ENCODE data around the gene NIPAL1. TPM values are rescaled to one million over a fixed set of nuclear protein-coding genes. Genes with fewer than 3 reads are reported as not detected.
"Not testable (repeated sequence)": the region's sequence is repeated elsewhere in the genome, so short reads cannot be mapped to it uniquely, and the experiment has no call there.

NIPAL1 gene
- total RNA-seq, 2 donors from 2014 or later: 0.68 to 2.4 TPM

GRCh38 chr4:48008021-48008596, 8.5 kb upstream of the NIPAL1 start:
- H3K4me1 ChIP-seq (ENCODE audit: control insufficient read depth in 1 of 2, low read depth in 2 of 2): no peaks in the 10 kb centered on the region
- H3K27me3 ChIP-seq (replicated peaks; ENCODE audit: insufficient read depth): no peaks in the 10 kb centered on the region
- no peak for ATAC-seq (ENCODE audit: insufficient number of reproducible peaks, low FRiP score, low read depth)
- H3K27ac ChIP-seq: no peak overlapping the region
- H3K36me3 ChIP-seq: no peaks in the 10 kb centered on the region
- no peaks in the 10 kb centered on the region for H3K9me3 ChIP-seq
- TF ChIP-seq, protein P1, sequence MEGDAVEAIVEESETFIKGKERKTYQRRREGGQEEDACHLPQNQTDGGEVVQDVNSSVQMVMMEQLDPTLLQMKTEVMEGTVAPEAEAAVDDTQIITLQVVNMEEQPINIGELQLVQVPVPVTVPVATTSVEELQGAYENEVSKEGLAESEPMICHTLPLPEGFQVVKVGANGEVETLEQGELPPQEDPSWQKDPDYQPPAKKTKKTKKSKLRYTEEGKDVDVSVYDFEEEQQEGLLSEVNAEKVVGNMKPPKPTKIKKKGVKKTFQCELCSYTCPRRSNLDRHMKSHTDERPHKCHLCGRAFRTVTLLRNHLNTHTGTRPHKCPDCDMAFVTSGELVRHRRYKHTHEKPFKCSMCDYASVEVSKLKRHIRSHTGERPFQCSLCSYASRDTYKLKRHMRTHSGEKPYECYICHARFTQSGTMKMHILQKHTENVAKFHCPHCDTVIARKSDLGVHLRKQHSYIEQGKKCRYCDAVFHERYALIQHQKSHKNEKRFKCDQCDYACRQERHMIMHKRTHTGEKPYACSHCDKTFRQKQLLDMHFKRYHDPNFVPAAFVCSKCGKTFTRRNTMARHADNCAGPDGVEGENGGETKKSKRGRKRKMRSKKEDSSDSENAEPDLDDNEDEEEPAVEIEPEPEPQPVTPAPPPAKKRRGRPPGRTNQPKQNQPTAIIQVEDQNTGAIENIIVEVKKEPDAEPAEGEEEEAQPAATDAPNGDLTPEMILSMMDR (IDR thresholded peaks at IDR 0.05): no peak
- no peak for DNase-seq (ENCODE audit: low spot score)
- H3K4me3 ChIP-seq: no peak overlapping the region

GRCh38 chr4:48010906-48011305, 5.7 kb upstream of the NIPAL1 start:
- H3K27me3 ChIP-seq (replicated peaks; ENCODE audit: insufficient read depth); H3K4me3 ChIP-seq; H3K27ac ChIP-seq; H3K36me3 ChIP-seq; ATAC-seq (ENCODE audit: insufficient number of reproducible peaks, low FRiP score, low read depth); H3K9me3 ChIP-seq; H3K4me1 ChIP-seq (ENCODE audit: control insufficient read depth in 1 of 2, low read depth in 2 of 2); DNase-seq (ENCODE audit: low spot score): not testable (repeated sequence)

GRCh38 chr4:48011722-48012121, 4.8 kb upstream of the NIPAL1 start:
- H3K4me1 ChIP-seq (ENCODE audit: control insufficient read depth in 1 of 2, low read depth in 2 of 2): no peaks in the 10 kb centered on the region
- DNase-seq (ENCODE audit: low spot score): no peak
- no peak for ATAC-seq (ENCODE audit: insufficient number of reproducible peaks, low FRiP score, low read depth)
- H3K9me3 ChIP-seq: no peaks in the 10 kb centered on the region
- H3K27ac ChIP-seq: no peak overlapping the region
- TF ChIP-seq, protein P1 (IDR thresholded peaks at IDR 0.05): no peak
- H3K36me3 ChIP-seq: no peaks in the 10 kb centered on the region
- no peaks in the 10 kb centered on the region for H3K27me3 ChIP-seq (replicated peaks; ENCODE audit: insufficient read depth)
- H3K4me3 ChIP-seq: no peak overlapping the region

- H3K27ac ChIP-seq: no peak overlapping the region
- no peaks in the 10 kb centered on the region for H3K9me3 ChIP-seq
- ATAC-seq (ENCODE audit: insufficient number of reproducible peaks, low FRiP score, low read depth) (no peak), DNase-seq (ENCODE audit: low spot score) (no peak)
- peaks cover 4% of the 10 kb centered on the region in 2 donors for H3K4me1 ChIP-seq (ENCODE audit: control insufficient read depth in 1 of 2, low read depth in 2 of 2)
- TF ChIP-seq, protein P1 (IDR thresholded peaks at IDR 0.05): no peak
- H3K27me3 ChIP-seq (replicated peaks; ENCODE audit: insufficient read depth): no peaks in the 10 kb centered on the region
- H3K4me3 ChIP-seq: no peak overlapping the region
- no peaks in the 10 kb centered on the region for H3K36me3 ChIP-seq
These were observed 3.7 kb upstream of the NIPAL1 start for GRCh38 chr4:48012824-48013223.

GRCh38 chr4:48015216-48015615, 1.4 kb upstream of the NIPAL1 start:
- TF ChIP-seq, protein P1 (IDR thresholded peaks at IDR 0.05): no peak
- Histone ChIP-seq H3K4me3 (no peak overlapping the region), H3K9me3 (no peaks in the 10 kb centered on the region), H3K27ac (no peak overlapping the region), H3K27me3 (replicated peaks; ENCODE audit: insufficient read depth) (no peaks in the 10 kb centered on the region), H3K36me3 (no peaks in the 10 kb centered on the region), H3K4me1 (ENCODE audit: control insufficient read depth in 1 of 2, low read depth in 2 of 2) (peaks cover 4% of the 10 kb centered on the region in 2 donors)
- no peak for DNase-seq (ENCODE audit: low spot score)
- no peak for ATAC-seq (ENCODE audit: insufficient number of reproducible peaks, low FRiP score, low read depth)

GRCh38 chr4:48015678-48016077, 894 bp upstream of the NIPAL1 start:
- peaks cover 4% of the 10 kb centered on the region in 2 donors for H3K4me1 ChIP-seq (ENCODE audit: control insufficient read depth in 1 of 2, low read depth in 2 of 2)
- H3K4me3 ChIP-seq: no peak overlapping the region

More at GRCh38 chr4:48015678-48016077, 894 bp upstream of the NIPAL1 start:
- H3K27me3 ChIP-seq (replicated peaks; ENCODE audit: insufficient read depth): no peaks in the 10 kb centered on the region
- no peaks in the 10 kb centered on the region for H3K36me3 ChIP-seq
- DNase-seq (ENCODE audit: low spot score) (no peak), ATAC-seq (ENCODE audit: insufficient number of reproducible peaks, low FRiP score, low read depth) (no peak)
- no peaks in the 10 kb centered on the region for H3K9me3 ChIP-seq
- TF ChIP-seq, protein P1 (IDR thresholded peaks at IDR 0.05): no peak
- no peak overlapping the region for H3K27ac ChIP-seq
